ENCODE measurements around the gene SLC51B. TPM values are rescaled to one million over a fixed set of nuclear protein-coding genes. Genes with fewer than 3 reads are reported as not detected.

Gene SLC51B
- total RNA-seq, 1 experiment from 2014 or later = not detected

DNA sequence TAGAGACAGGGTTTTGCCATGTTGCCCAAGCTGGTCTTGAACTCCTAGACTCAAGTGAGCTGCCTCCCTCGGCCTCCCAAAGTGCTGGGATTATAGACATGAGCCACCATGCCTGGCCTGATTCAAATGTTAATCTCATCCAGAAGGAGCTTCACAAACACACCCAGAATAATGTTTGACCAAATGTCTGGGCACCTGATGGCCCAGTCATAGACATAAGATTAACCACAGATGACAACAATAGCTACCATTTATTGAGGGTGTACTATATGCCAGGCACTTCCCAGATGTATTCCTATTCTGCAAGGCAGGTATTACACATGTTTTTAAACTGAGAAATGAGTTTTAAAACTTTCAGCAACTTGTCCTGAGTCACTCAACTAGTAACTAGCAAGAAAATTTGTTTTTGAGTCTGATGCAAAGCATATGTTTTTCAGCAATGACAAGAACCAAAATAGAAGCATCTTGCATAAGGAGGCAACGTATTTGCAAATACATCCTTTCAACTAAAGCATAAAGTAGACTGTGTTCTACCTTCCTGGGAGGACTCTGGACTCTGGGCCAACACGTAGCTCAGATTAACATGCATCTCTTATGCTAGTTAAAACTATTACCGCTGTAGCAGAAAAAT is 47.3 kb upstream of the SLC51B start:
- no peaks in the 10 kb centered on the region for H4K20me1 ChIP-seq (ENCODE audit: insufficient read depth)
- H3K36me3 ChIP-seq (ENCODE audit: control insufficient read depth in 1 of 2, insufficient read depth in 2 of 2, low read length in 2 of 2) = peaks cover 1 to 3% of the 10 kb centered on the region in 2 experiments; a peak in 3 of 4 replicates
- H3K4me2 ChIP-seq (ENCODE audit: low read length) = no peak overlapping the region
- ATAC-seq = no peak
- H3K27ac ChIP-seq (ENCODE audit: low read depth, low read length) = no peak overlapping the region
- ChIA-PET RAD21 (ENCODE audit: low non-redundant PET in 1 of 2, low total read pairs in 2 of 2, uncharacterized antibody in 2 of 2, unreplicated experiment in 2 of 2) (no interaction called here), POLR2A (no interaction called here), CTCF (no interaction called here)
- no peak overlapping the region for H3K4me3 ChIP-seq (replicated peaks in 1 of 2; ENCODE audit: low read depth in 1 of 2, low read length in 2 of 2)
- no TSS peak for BruUV-seq (replicated peaks)
- H3K9ac ChIP-seq (ENCODE audit: low read length) = no peak overlapping the region
- H3K27me3 ChIP-seq (ENCODE audit: insufficient read depth, low read length) = no peaks in the 10 kb centered on the region
- TF ChIP-seq ZFX (IDR thresholded peaks at IDR 0.05) (no peak), SP1 (IDR thresholded peaks at IDR 0.05; ENCODE audit: low read depth) (no peak), EZH2phosphoT487 (IDR thresholded peaks at IDR 0.05; ENCODE audit: borderline replicate concordance) (no peak), EGR1 (IDR thresholded peaks at IDR 0.05; ENCODE audit: low read depth) (no peak), YY1 (IDR thresholded peaks at IDR 0.05; ENCODE audit: extremely low read depth, insufficient replicate concordance, low read depth, low read length) (no peak), CBX3 (IDR thresholded peaks at IDR 0.05; ENCODE audit: low read depth) (no peak), SIN3A (IDR thresholded peaks at IDR 0.05; ENCODE audit: low read depth) (no peak), ELF1 (IDR thresholded peaks at IDR 0.05; ENCODE audit: borderline replicate concordance, low read depth) (no peak), SRF (IDR thresholded peaks at IDR 0.05; ENCODE audit: low read depth) (no peak), RAD21 (IDR thresholded peaks at IDR 0.05; ENCODE audit: low read depth) (no peak), POLR2A (IDR thresholded peaks at IDR 0.05; ENCODE audit: borderline replicate concordance, extremely low read depth, insufficient read depth, insufficient read length) (no peak), CEBPB (IDR thresholded peaks at IDR 0.05; ENCODE audit: low read depth) (no peak)
- TF ChIP-seq, protein P1, sequence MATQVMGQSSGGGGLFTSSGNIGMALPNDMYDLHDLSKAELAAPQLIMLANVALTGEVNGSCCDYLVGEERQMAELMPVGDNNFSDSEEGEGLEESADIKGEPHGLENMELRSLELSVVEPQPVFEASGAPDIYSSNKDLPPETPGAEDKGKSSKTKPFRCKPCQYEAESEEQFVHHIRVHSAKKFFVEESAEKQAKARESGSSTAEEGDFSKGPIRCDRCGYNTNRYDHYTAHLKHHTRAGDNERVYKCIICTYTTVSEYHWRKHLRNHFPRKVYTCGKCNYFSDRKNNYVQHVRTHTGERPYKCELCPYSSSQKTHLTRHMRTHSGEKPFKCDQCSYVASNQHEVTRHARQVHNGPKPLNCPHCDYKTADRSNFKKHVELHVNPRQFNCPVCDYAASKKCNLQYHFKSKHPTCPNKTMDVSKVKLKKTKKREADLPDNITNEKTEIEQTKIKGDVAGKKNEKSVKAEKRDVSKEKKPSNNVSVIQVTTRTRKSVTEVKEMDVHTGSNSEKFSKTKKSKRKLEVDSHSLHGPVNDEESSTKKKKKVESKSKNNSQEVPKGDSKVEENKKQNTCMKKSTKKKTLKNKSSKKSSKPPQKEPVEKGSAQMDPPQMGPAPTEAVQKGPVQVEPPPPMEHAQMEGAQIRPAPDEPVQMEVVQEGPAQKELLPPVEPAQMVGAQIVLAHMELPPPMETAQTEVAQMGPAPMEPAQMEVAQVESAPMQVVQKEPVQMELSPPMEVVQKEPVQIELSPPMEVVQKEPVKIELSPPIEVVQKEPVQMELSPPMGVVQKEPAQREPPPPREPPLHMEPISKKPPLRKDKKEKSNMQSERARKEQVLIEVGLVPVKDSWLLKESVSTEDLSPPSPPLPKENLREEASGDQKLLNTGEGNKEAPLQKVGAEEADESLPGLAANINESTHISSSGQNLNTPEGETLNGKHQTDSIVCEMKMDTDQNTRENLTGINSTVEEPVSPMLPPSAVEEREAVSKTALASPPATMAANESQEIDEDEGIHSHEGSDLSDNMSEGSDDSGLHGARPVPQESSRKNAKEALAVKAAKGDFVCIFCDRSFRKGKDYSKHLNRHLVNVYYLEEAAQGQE (IDR thresholded peaks at IDR 0.05; ENCODE audit: low read depth) = no peak
- TF ChIP-seq, protein P2, sequence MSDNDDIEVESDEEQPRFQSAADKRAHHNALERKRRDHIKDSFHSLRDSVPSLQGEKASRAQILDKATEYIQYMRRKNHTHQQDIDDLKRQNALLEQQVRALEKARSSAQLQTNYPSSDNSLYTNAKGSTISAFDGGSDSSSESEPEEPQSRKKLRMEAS (IDR thresholded peaks at IDR 0.05) = no peak
- TF ChIP-seq, protein P3, sequence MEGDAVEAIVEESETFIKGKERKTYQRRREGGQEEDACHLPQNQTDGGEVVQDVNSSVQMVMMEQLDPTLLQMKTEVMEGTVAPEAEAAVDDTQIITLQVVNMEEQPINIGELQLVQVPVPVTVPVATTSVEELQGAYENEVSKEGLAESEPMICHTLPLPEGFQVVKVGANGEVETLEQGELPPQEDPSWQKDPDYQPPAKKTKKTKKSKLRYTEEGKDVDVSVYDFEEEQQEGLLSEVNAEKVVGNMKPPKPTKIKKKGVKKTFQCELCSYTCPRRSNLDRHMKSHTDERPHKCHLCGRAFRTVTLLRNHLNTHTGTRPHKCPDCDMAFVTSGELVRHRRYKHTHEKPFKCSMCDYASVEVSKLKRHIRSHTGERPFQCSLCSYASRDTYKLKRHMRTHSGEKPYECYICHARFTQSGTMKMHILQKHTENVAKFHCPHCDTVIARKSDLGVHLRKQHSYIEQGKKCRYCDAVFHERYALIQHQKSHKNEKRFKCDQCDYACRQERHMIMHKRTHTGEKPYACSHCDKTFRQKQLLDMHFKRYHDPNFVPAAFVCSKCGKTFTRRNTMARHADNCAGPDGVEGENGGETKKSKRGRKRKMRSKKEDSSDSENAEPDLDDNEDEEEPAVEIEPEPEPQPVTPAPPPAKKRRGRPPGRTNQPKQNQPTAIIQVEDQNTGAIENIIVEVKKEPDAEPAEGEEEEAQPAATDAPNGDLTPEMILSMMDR (IDR thresholded peaks at IDR 0.05 in 2 of 3, conservative IDR thresholded peaks at IDR 0.05 in 1 of 3; ENCODE audit: borderline replicate concordance in 1 of 3, insufficient read depth in 1 of 3, low read depth in 2 of 3, low read length in 2 of 3) = no peak
- no peak overlapping the region for H2AFZ ChIP-seq (ENCODE audit: low read depth, low read length, poor library complexity, severe bottlenecking)
- DNase-seq (ENCODE audit: low read depth, low spot score) = no peak
- no peaks in the 10 kb centered on the region for H3K9me2 ChIP-seq (ENCODE audit: insufficient read depth)
- no peaks in the 10 kb centered on the region for H3K9me3 ChIP-seq (ENCODE audit: control insufficient read depth in 1 of 2, insufficient read depth in 1 of 2, low read depth in 1 of 2, low read length in 2 of 2)
- no peaks in the 10 kb centered on the region for H3K4me1 ChIP-seq (ENCODE audit: control insufficient read depth in 1 of 2, insufficient read depth in 2 of 2, low read length in 2 of 2)
- intact Hi-C loops (cut with micrococcal nuclease) = no loop called here
- no peaks in the 10 kb centered on the region for H3K79me2 ChIP-seq (ENCODE audit: insufficient read depth, low read length)

Data from HCT116 (cell line).